ENCODE results near the gene S1PR4. TPM values are rescaled to one million over a fixed set of nuclear protein-coding genes. Genes with fewer than 3 reads are reported as not detected.
A peak's percentile ranks its signal among the peaks of the same experiment; 100 is the strongest.

The S1PR4 gene
- total and polyA plus RNA-seq, 2 of the 8 experiments (the other 6 are each of a cell fraction or from before 2014, with no cell fraction given): not detected

- Histone ChIP-seq H2BK12ac (ENCODE audit: low read depth, low read length) (no peak overlapping the region), H3K36me3 (ENCODE audit: control insufficient read depth in 2 of 4, insufficient read depth in 4 of 4, low read length in 3 of 4) (no peaks in the 10 kb centered on the region), H3K23me2 (ENCODE audit: low read depth, low read length) (peaks cover 15% of the 10 kb centered on the region; the same call in 1 of the 2 replicates), H3K79me2 (ENCODE audit: control insufficient read depth in 1 of 2, insufficient read depth in 2 of 2, low read length in 2 of 2) (no peaks in the 10 kb centered on the region), H3K14ac (ENCODE audit: insufficient read length) (no peak overlapping the region), H2AFZ (ENCODE audit: low read length) (peak overlapping the region; percentile 72; the same call in 1 of the 2 replicates), H3K56ac (replicated peaks; ENCODE audit: insufficient read length, low read depth, low read length) (no peak overlapping the region), H3K9ac (replicated peaks in 1 of 4; ENCODE audit: extremely low read depth in 1 of 4, low read depth in 3 of 4, low read length in 3 of 4) (no peak overlapping the region), H2AK5ac (ENCODE audit: low read depth, low read length) (no peak overlapping the region), H3K79me1 (ENCODE audit: low read depth, low read length) (no peaks in the 10 kb centered on the region), H3K4me3 (ENCODE audit: extremely low read depth in 1 of 4, insufficient read depth in 2 of 4, low read depth in 3 of 4, low read length in 4 of 4) (no peak overlapping the region), H3K4ac (replicated peaks; ENCODE audit: insufficient read length, low read depth, low read length) (no peak overlapping the region), H4K91ac (replicated peaks; ENCODE audit: insufficient read length, low read length) (no peak overlapping the region), H2BK120ac (replicated peaks; ENCODE audit: low read depth, low read length) (no peak overlapping the region), H3K9me3 (ENCODE audit: insufficient read depth in 2 of 2, low read depth in 1 of 2, low read length in 1 of 2) (no peaks in the 10 kb centered on the region), H2BK15ac (ENCODE audit: low read length) (0 out of 2 replicates have a peak overlapping the region, but pooled peaks have one; percentile 19), H4K5ac (ENCODE audit: insufficient read length, low read depth, low read length) (no peak overlapping the region), H3K23ac (ENCODE audit: insufficient read length) (no peak overlapping the region), H3K18ac (ENCODE audit: extremely low read depth, low read length) (no peak overlapping the region; the same call in 1 of the 2 replicates), H4K20me1 (replicated peaks in 1 of 2; ENCODE audit: control insufficient read depth in 1 of 2, insufficient read depth in 2 of 2, low read length in 2 of 2) (peaks cover 0 to 11% of the 10 kb centered on the region in 2 experiments), H4K8ac (ENCODE audit: extremely low read depth, insufficient read depth, low read length) (peak overlapping the region; percentile 94; the same call in 1 of the 2 replicates), H3K4me1 (replicated peaks in 1 of 4; ENCODE audit: control insufficient read depth in 3 of 4, insufficient read depth in 4 of 4, low read length in 3 of 4) (peaks cover 0 to 5% (median 2%) of the 10 kb centered on the region in 4 experiments; a peak in 1 of 7 replicates), H3K27ac (ENCODE audit: low read depth, low read length) (no peak overlapping the region), H2BK5ac (ENCODE audit: low read depth, low read length) (0 out of 2 replicates have a peak overlapping the region, but pooled peaks have one; percentile 66), H3K4me2 (ENCODE audit: insufficient read depth in 1 of 2, low read depth in 2 of 2, low read length in 2 of 2) (no peak overlapping the region; a peak in 1 of 4 replicates), H3K27me3 (replicated peaks in 1 of 4; ENCODE audit: control insufficient read depth in 3 of 4, extremely low read depth in 1 of 4, insufficient read depth in 3 of 4, low read length in 3 of 4) (no peaks in the 10 kb centered on the region; a peak in 1 of 7 replicates), H2BK20ac (ENCODE audit: low read length) (peak overlapping the region; percentile 34; the same call in 1 of the 2 replicates)
- peak; percentile 51; the same call in 1 of the 2 replicates for TF ChIP-seq E2F6 (IDR thresholded peaks at IDR 0.05)
- TF ChIP-seq TAF7 (optimal IDR thresholded peaks at IDR 0.05; ENCODE audit: borderline replicate concordance, low read depth, low read length): no peak
- DNase-seq (ENCODE audit: low read depth in 1 of 2, low spot score in 2 of 2) (no peak), FAIRE-seq (no peak)
- ChIA-PET CTCF (ENCODE audit: partially characterized antibody) (interaction anchor here (0.6 to 1.0 kb wide), 5 partner anchors 10 to 117 kb away, joined by 3 to 6 read pairs (median 4); no protein-coding TSS in a partner anchor), POLR2A (ENCODE audit: partially characterized antibody) (interaction anchor here (1.0 kb wide), 1 partner anchor 53 kb away, joined by 4 read pairs; no protein-coding TSS in a partner anchor)
- 85% methylated on average over 32 of the region's 35 CpGs; no CpG with 5 or more reads in 1 of the 2 experiments for WGBS, 2 experiments (ENCODE audit: extremely low coverage in 1 of 2, insufficient coverage in 1 of 2, insufficient read length in 1 of 2, insufficient replicate concordance in 2 of 2, low coverage in 1 of 2, low lambda C conversion rate in 2 of 2, missing lambda C conversion rate in 1 of 2)
These were observed 28.8 kb upstream of the S1PR4 start for GRCh38 chr19:3149526-3150505.
